Left renal cortex interstitium (tissue), 4 donors: ENCODE data around the gene RPS19. TPM values are rescaled to one million over a fixed set of nuclear protein-coding genes. Genes with fewer than 3 reads are reported as not detected.
"Not testable (repeated sequence)": the region's sequence is repeated elsewhere in the genome, so short reads cannot be mapped to it uniquely, and the experiment has no call there.

ENCODE experiments used
- DNase-seq, 4 donors: peaks; one replicate each; pipeline ENCODE4 v3.0.0-alpha.2; 2013; ENCODE audit warnings: low read depth in 4 of 4, low spot score in 2 of 4, missing footprints in 1 of 4
- polyA plus RNA-seq, 4 donors: library from polyadenylated mRNA; unstranded; fragments of 120-200 nt; gene quantifications; one replicate each; pipeline ENCODE4 v1.2.1, GENCODE V29; 2013; ENCODE audit not compliant: insufficient read length in 4 of 4

RPS19 gene
- polyA plus RNA-seq, 4 donors: 1,257 to 2,145 (median 1,483) TPM

GRCh38 chr19:41911889-41912731 lies 52.1 kb downstream of the RPS19 start:
- no peak for DNase-seq

DNA sequence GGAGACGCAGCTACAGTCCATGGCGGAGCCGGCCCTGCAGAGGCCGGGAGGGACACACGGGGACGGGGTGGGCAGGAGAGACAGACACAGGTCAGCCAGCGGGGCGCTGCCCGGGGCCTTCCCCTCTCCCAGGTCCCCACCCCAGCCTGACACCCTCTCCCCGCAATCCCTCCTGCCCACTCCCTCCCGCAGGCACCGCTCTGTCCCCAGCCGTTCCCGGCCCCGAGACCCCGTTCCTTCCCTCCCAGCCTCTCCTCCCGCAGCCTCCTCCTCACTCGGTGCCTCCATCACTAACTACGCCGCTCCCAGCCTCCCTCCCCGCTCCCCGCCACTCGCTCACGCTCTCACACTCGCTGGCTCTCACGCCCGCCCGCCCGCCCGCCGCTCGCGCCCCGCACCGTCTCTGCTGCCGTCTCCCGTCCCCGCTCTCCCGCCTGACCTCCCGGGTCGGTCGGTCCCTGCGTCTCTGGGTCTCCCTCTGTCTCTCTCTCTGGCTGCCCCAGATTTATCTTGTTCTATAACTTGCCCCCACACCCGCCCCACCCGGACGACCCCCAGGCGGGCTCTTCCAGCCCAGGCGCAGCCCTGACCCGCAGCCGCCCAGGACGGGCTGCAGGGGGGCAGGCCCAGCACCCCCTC lies 53.0 kb downstream of the RPS19 start:
- no peak for DNase-seq

DNA sequence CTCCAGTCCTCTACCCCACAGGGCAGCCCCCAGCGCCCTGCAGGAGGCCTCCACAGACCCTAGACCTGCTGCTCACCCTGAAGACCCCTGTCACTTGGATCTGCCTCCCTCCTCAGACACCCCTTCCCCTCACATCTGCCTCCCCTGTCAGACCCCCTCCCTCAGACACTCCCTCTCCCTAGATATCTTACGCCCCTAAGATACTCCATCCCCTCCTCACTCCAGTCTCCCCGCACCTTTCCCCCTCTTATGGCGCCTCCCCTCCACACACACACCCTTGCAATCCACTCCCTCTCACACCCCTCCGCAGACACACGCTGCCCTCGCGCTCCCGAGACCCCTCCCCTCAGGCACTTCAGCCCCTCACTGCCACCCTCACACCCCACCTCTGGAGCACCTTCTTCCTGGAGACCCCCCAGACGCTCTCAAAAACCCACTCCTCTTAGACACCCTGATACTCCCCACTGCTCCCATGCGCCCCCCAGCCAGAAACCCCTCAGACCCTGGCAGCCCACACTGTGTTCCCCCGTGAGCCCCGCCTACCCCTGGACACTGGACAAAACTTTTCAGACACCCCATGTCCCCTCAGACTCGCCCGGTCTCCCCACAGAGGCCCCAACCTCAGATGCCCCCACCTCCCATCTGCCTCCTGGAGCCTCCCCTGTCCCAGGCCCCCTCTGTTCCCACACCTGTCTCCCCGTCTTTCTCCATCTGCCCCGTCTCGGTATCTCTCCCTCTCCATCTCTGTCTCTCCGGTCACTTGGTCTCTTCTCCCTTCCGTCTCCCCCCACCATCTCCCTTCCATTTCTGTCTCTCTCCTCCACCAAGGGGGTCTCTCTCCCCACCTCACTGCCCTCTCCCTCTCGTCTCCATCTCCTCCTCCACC lies 53.7 kb downstream of the RPS19 start:
- no peak for DNase-seq

- not testable (repeated sequence) for DNase-seq
These were observed 54.4 kb downstream of the RPS19 start for GRCh38 chr19:41914424-41914834.

DNA sequence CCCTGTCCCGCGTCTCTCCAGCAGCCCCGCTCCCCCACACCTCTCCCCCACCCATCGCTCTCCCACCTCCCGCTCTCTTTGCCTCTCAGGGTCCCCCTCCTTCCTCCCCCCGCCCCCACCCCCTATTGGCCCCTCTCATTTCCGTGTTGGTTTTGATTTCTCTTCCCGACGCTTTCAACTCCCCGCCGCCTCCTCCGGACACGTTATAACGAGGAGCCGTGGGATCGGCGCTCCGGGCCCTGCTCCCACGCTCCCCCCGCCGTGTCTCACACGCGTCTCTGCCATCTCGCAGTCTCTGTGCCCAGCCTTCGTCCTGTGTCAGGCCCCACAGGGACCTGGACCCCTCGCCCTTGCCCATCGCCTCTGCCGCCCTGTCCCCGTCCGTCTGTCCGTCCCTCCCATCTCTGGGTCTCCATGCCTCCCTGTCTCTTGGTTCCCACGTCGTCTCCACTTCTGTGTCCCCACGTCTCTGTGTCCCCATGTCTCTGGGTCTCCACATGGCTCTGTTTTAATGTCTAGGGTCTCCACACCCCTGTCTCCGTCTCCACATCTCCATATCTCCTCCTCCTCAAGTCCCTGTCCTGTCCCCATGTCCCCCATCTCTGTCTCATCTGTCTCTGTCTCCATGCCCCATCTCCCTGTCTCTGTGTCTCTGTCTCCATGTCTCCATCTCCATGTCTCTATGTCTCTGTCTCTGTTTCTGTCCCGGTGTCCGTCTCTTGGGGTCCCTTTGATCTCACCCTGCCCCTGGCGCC lies 55.1 kb downstream of the RPS19 start:
- DNase-seq: no peak

- no peak for DNase-seq
These were observed 55.8 kb downstream of the RPS19 start for GRCh38 chr19:41915776-41916414.

GRCh38 chr19:41917676-41918075 lies 57.6 kb downstream of the RPS19 start:
- no peak for DNase-seq

DNA sequence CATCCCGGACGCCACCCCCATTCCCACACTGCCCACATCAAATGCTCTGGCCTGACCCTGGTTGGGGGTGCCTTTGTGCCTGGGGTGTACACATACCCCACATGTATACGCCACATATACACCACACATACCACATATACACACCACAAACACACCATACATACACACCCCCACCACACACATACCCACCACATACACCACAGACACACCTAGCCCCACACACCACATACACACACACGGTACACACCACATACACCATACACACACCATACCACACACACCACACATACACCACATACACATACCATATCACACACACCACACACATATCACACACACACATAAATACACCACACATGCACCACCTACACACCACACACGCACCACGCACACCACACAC lies 58.0 kb downstream of the RPS19 start:
- DNase-seq: no peak

DNA sequence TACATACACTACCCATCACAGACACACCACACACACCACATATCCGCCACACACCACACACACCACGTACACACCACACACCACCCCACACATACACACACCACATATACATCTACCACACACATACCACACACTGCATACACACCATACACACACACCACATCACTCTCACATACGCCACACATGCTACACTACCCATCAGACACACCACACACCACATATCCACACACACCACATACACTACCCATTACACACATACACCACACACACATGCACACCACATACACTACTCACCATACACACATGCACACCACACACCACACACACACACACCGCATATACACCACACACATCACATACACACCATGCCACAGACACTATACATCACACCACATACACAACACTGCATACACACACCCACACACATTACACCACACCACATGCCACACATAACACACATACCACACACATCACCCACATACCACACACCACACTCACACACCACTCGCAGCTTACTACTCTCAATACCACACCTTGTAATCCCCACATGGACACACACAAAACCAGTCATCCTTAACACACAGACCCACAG lies 58.7 kb downstream of the RPS19 start:
- no peak for DNase-seq

DNA sequence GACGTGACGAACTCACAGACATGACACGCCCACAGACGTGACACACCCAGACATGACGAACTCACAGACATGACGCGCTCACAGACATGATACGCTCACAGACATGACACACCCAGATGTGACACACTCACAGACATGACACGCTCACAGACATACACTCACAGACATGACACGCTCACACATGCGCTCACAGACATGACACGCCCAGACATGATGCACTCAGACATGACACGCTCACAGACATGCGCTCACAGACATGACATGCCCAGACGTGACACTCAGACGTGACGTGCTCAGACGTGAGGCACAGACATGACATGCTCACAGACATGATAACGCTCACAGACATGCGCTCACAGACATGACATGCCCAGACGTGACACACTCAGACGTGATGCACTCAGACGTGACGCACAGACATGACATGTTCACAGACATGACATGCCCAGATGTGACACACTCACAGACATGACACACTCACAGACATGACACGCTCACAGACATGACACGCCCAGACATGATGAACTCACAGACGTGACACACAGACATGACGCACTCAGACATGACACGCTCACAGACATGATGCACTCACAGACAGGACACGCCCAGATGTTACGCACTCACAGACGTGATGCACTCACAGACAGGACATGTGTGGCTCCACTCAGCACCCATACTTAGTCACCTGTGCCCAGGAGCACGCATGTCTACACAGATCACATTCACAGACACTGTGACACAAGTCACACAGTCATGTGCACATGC lies 60.1 kb downstream of the RPS19 start:
- no peak for DNase-seq

GRCh38 chr19:41920882-41921576 lies 61.0 kb downstream of the RPS19 start:
- no peak for DNase-seq

DNA sequence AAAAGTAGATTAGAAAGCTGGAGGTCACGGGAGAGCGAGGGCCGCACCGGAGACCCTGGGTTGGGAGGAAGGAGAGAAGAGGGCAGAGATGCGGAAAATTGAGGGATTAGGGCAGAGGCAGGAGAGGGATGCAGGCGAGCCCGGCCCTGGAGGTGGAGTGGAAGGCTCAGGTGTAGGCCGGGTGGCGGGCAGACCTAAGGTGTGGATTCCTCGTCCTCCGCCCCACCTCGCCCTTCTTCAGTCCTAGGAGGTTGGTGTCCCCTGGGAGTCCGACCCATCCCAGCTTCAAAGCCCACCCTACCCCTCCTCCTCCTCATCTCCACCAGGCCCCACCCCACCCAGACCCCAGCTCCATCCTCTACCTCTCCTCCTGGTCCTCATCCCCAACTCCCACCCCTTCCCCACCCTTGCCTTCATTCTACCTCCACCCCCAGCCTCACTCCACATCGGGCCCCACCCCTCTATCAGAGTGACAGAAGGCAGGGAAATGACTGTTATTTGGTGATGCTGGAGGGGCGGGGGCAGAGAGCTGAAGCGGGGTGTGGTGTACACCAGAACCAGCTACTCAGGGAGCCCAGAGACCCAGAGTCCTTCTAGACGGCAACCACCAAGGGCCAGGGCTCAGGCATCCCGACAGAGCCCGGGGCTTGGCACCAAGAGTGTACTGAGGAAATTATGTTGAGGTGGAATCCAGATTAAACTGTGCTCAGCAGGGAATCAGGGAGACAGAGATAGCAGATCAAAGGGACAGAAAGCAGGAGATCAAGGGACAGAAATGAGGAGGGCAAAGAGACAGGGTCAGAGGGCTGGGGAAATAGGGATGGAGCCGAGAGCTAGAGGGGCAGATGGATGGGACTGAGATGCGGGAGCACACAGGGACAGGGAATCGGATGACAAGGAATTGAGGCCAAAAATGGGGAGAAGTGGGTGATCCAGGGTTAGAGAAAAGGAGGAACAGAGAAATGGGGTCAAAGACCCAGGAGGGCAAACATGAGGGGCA lies 61.8 kb downstream of the RPS19 start:
- no peak for DNase-seq

Other genes with a start within 250 kb of the RPS19 start
- gene CEACAM4, start 233.2 kb upstream of the RPS19 start, polyA plus RNA-seq: under 1 TPM in 3 of 4 donors, not detected in 1; 0.11 to 0.22 (median 0.14) TPM
- not detected for gene CEACAM7, start 172.0 kb upstream of the RPS19 start, polyA plus RNA-seq
- under 1 TPM; 0.08 to 0.13 (median 0.08) TPM for gene CEACAM5, start 151.6 kb upstream of the RPS19 start, polyA plus RNA-seq
- gene CEACAM6, start 104.7 kb upstream of the RPS19 start, polyA plus RNA-seq: under 1 TPM in 3 of 4 donors, not detected in 1; 0.07 to 0.24 (median 0.13) TPM
- gene CEACAM3, start 63.7 kb upstream of the RPS19 start, polyA plus RNA-seq: not detected
- gene LYPD4, start 15.6 kb upstream of the RPS19 start, polyA plus RNA-seq: not detected
- gene DMRTC2, start 15.2 kb upstream of the RPS19 start, polyA plus RNA-seq: not detected
- under 1 TPM; 0.49 to 0.93 (median 0.82) TPM for gene CD79A, start 17.0 kb downstream of the RPS19 start, polyA plus RNA-seq
- 10 to 100 TPM; 32.1 to 77.6 (median 53.4) TPM for gene ARHGEF1, start 22.9 kb downstream of the RPS19 start, polyA plus RNA-seq
- gene ERFL, start 68.2 kb downstream of the RPS19 start, polyA plus RNA-seq: under 1 TPM in 3 of 4 donors, not detected in 1; 0.07 to 0.25 (median 0.24) TPM
- gene RABAC1, start 99.1 kb downstream of the RPS19 start, polyA plus RNA-seq: 100 to 1,000 TPM in 1 of 4 donors, 10 to 100 TPM in 3; 54.0 to 120 (median 77.3) TPM
- 1 to 10 TPM in 1 of 4 donors, under 1 TPM in 1, not detected in 2; 0.23 to 2.1 TPM for gene ATP1A3, start 134.0 kb downstream of the RPS19 start, polyA plus RNA-seq
- gene GRIK5, start 210.0 kb downstream of the RPS19 start, polyA plus RNA-seq: 10 to 100 TPM; 20.3 to 33.9 (median 25.9) TPM
- 10 to 100 TPM; 12.7 to 20.2 (median 16.8) TPM for gene ZNF574, start 215.9 kb downstream of the RPS19 start, polyA plus RNA-seq